Central memory CD8-positive, alpha-beta T cell (primary cell): ENCODE measurements around the gene SEL1L.
A peak's percentile ranks its signal among the peaks of the same experiment; 100 is the strongest.
"Not testable (repeated sequence)": the region's sequence is repeated elsewhere in the genome, so short reads cannot be mapped to it uniquely, and the experiment has no call there.

Experiments
- ATAC-seq: fragments of 150-1000 bp; cut with Tn5 transposase; replicated peaks from 2 replicates; pipeline ENCODE4 v1.10.0; 2022; ENCODE audit warnings: mild to moderate bottlenecking, moderate FRiP score, moderate number of reproducible peaks; ENCODE audit not compliant: poor library complexity, severe bottlenecking; ENCODE audit errors: extremely low read depth
- DNase-seq, 2 donors: peaks; one replicate each; pipeline ENCODE4 v3.0.0; 2021; ENCODE audit warnings: low spot score in 2 of 2
- H3K27ac Mint-ChIP-seq: one replicate; pipeline ENCODE4 v1.8.0; 2022; ENCODE audit warnings: low read depth, mild to moderate bottlenecking, moderate library complexity, mixed read lengths
- H3K27me3 Mint-ChIP-seq: one replicate; pipeline ENCODE4 v1.8.0; 2022; ENCODE audit warnings: mixed read lengths
- H3K36me3 Mint-ChIP-seq: one replicate; pipeline ENCODE4 v1.8.0; 2022; ENCODE audit warnings: mild to moderate bottlenecking, moderate library complexity, mixed read lengths; ENCODE audit not compliant: insufficient read depth
- H3K4me1 Mint-ChIP-seq: one replicate; pipeline ENCODE4 v1.8.0; 2022; ENCODE audit warnings: mixed read lengths
- H3K4me3 Mint-ChIP-seq: one replicate; pipeline ENCODE4 v1.8.0; 2022; ENCODE audit warnings: mild to moderate bottlenecking, moderate library complexity, mixed read lengths
- H3K9me3 Mint-ChIP-seq: one replicate; pipeline ENCODE4 v1.8.0; 2022; ENCODE audit warnings: mixed read lengths

The SEL1L gene

GRCh38 chr14:81551471-81551870, 17.8 kb upstream of the SEL1L start:
- H3K27ac Mint-ChIP-seq: no peak overlapping the region
- no peak overlapping the region for H3K4me3 Mint-ChIP-seq
- ATAC-seq: no peak
- H3K9me3 Mint-ChIP-seq: no peaks in the 10 kb centered on the region
- DNase-seq: no peak
- no peaks in the 10 kb centered on the region for H3K36me3 Mint-ChIP-seq
- H3K4me1 Mint-ChIP-seq: no peaks in the 10 kb centered on the region
- H3K27me3 Mint-ChIP-seq: no peaks in the 10 kb centered on the region

GRCh38 chr14:81550001-81550637, 16.5 kb upstream of the SEL1L start:
- Mint-ChIP-seq H3K36me3 (no peaks in the 10 kb centered on the region), H3K27ac (no peak overlapping the region), H3K27me3 (no peaks in the 10 kb centered on the region), H3K4me3 (no peak overlapping the region), H3K4me1 (no peaks in the 10 kb centered on the region), H3K9me3 (no peaks in the 10 kb centered on the region)
- ATAC-seq (no peak), DNase-seq (no peak)

- H3K27me3 Mint-ChIP-seq: peaks cover 64% of the 10 kb centered on the region
- DNase-seq, H3K36me3 Mint-ChIP-seq, H3K4me1 Mint-ChIP-seq, H3K9me3 Mint-ChIP-seq, ATAC-seq, H3K4me3 Mint-ChIP-seq, H3K27ac Mint-ChIP-seq: not testable (repeated sequence)
Measured at GRCh38 chr14:81541206-81541605, 7.6 kb upstream of the SEL1L start.

GRCh38 chr14:81537193-81537592, 3.5 kb upstream of the SEL1L start:
- Mint-ChIP-seq H3K4me3 (no peak overlapping the region), H3K4me1 (peaks cover 9% of the 10 kb centered on the region), H3K36me3 (peaks cover 14% of the 10 kb centered on the region), H3K9me3 (no peaks in the 10 kb centered on the region), H3K27ac (no peak overlapping the region), H3K27me3 (peaks cover 44% of the 10 kb centered on the region)
- DNase-seq: no peak
- ATAC-seq: no peak

GRCh38 chr14:81536241-81536771, 2.7 kb upstream of the SEL1L start:
- Mint-ChIP-seq H3K27me3 (peaks cover 36% of the 10 kb centered on the region), H3K27ac (no peak overlapping the region), H3K4me3 (no peak overlapping the region), H3K9me3 (no peaks in the 10 kb centered on the region), H3K4me1 (peaks cover 16% of the 10 kb centered on the region), H3K36me3 (peaks cover 12% of the 10 kb centered on the region)
- DNase-seq (no peak), ATAC-seq (no peak)

- Mint-ChIP-seq H3K9me3 (no peaks in the 10 kb centered on the region), H3K4me3 (no peak overlapping the region), H3K27me3 (peaks cover 30% of the 10 kb centered on the region), H3K27ac (no peak overlapping the region), H3K4me1 (peaks cover 16% of the 10 kb centered on the region), H3K36me3 (peaks cover 12% of the 10 kb centered on the region)
- no peak for DNase-seq
- ATAC-seq: no peak
Measured at GRCh38 chr14:81535396-81536164, 1.9 kb upstream of the SEL1L start.

GRCh38 chr14:81534510-81535074, 939 bp upstream of the SEL1L start:
- no peak for DNase-seq
- Mint-ChIP-seq H3K27me3 (peaks cover 20% of the 10 kb centered on the region), H3K9me3 (no peaks in the 10 kb centered on the region), H3K27ac (no peak overlapping the region), H3K4me1 (peaks cover 18% of the 10 kb centered on the region), H3K4me3 (peak overlapping the region; percentile 25), H3K36me3 (peaks cover 12% of the 10 kb centered on the region)
- ATAC-seq: no peak

- H3K27me3 Mint-ChIP-seq: peaks cover 8% of the 10 kb centered on the region
- peaks cover 31% of the 10 kb centered on the region for H3K4me1 Mint-ChIP-seq
- H3K9me3 Mint-ChIP-seq: no peaks in the 10 kb centered on the region
- DNase-seq: no peak
- no peak for ATAC-seq
- H3K36me3 Mint-ChIP-seq: peaks cover 12% of the 10 kb centered on the region
- peak overlapping the region; percentile 85 for H3K27ac Mint-ChIP-seq
- peak overlapping the region; percentile 93 for H3K4me3 Mint-ChIP-seq
Measured at GRCh38 chr14:81533212-81533535, 479 bp downstream of the SEL1L start.

- DNase-seq (no peak), ATAC-seq (no peak)
- Mint-ChIP-seq H3K4me1 (peaks cover 52% of the 10 kb centered on the region), H3K27ac (no peak overlapping the region), H3K36me3 (peaks cover 31% of the 10 kb centered on the region), H3K9me3 (no peaks in the 10 kb centered on the region), H3K4me3 (no peak overlapping the region), H3K27me3 (no peaks in the 10 kb centered on the region)
Measured at GRCh38 chr14:81529391-81529790, 4.3 kb downstream of the SEL1L start.

- peak overlapping the region; percentile 32 for H3K27ac Mint-ChIP-seq
- H3K9me3 Mint-ChIP-seq: no peaks in the 10 kb centered on the region
- no peaks in the 10 kb centered on the region for H3K27me3 Mint-ChIP-seq
- no peak for ATAC-seq
- H3K4me1 Mint-ChIP-seq: peaks cover 44% of the 10 kb centered on the region
- no peak overlapping the region for H3K4me3 Mint-ChIP-seq
- DNase-seq: no peak
- H3K36me3 Mint-ChIP-seq: peaks cover 46% of the 10 kb centered on the region
Measured at GRCh38 chr14:81525129-81525528, 8.5 kb downstream of the SEL1L start.

GRCh38 chr14:81523616-81524015, 10.0 kb downstream of the SEL1L start:
- no peak for ATAC-seq
- Mint-ChIP-seq H3K36me3 (peaks cover 50% of the 10 kb centered on the region), H3K4me1 (peaks cover 47% of the 10 kb centered on the region)

GRCh38 chr14:81523016-81523415, 10.6 kb downstream of the SEL1L start:
- Mint-ChIP-seq H3K4me1 (peaks cover 41% of the 10 kb centered on the region), H3K36me3 (peaks cover 51% of the 10 kb centered on the region)

More at GRCh38 chr14:81523616-81524015, 10.0 kb downstream of the SEL1L start:
- H3K27me3 Mint-ChIP-seq: no peaks in the 10 kb centered on the region
- H3K27ac Mint-ChIP-seq: no peak overlapping the region
- H3K9me3 Mint-ChIP-seq: no peaks in the 10 kb centered on the region
- H3K4me3 Mint-ChIP-seq: no peak overlapping the region
- no peak for DNase-seq

GRCh38 chr14:81521356-81521755, 12.3 kb downstream of the SEL1L start:
- no peak for DNase-seq
- Mint-ChIP-seq H3K4me3 (no peak overlapping the region), H3K9me3 (no peaks in the 10 kb centered on the region), H3K4me1 (peaks cover 30% of the 10 kb centered on the region), H3K27me3 (no peaks in the 10 kb centered on the region), H3K27ac (no peak overlapping the region), H3K36me3 (peaks cover 47% of the 10 kb centered on the region)
- ATAC-seq: no peak

More at GRCh38 chr14:81523016-81523415, 10.6 kb downstream of the SEL1L start:
- ATAC-seq (no peak), DNase-seq (no peak)
- no peaks in the 10 kb centered on the region for H3K27me3 Mint-ChIP-seq
- H3K27ac Mint-ChIP-seq: no peak overlapping the region
- H3K9me3 Mint-ChIP-seq: no peaks in the 10 kb centered on the region
- no peak overlapping the region for H3K4me3 Mint-ChIP-seq
